Skeletal muscle satellite cell (primary cell): ENCODE results near the gene COL16A1.
A peak's percentile ranks its signal among the peaks of the same experiment; 100 is the strongest.

Source experiments
- H3K27me3 ChIP-seq: 2 replicates; pipeline ENCODE4 v1.7.0; 2013; ENCODE audit warnings: low read length; ENCODE audit not compliant: control insufficient read depth, insufficient read depth
- H3K36me3 ChIP-seq: 2 replicates; pipeline ENCODE4 v1.7.0; 2013; ENCODE audit warnings: mild to moderate bottlenecking, control low read depth, low read length; ENCODE audit not compliant: insufficient read depth
- H3K4me1 ChIP-seq: 2 replicates; pipeline ENCODE4 v1.7.0; 2013; ENCODE audit warnings: low read length; ENCODE audit not compliant: control insufficient read depth, insufficient read depth
- H3K4me2 ChIP-seq: 2 replicates; pipeline ENCODE4 v1.7.0; 2013; ENCODE audit warnings: mild to moderate bottlenecking, low read length
- H3K4me3 ChIP-seq: 2 replicates; pipeline ENCODE4 v1.7.0; 2013; ENCODE audit warnings: low read length
- H3K9ac ChIP-seq: 2 replicates; pipeline ENCODE4 v1.7.0; 2013; ENCODE audit warnings: mild to moderate bottlenecking, low read depth, low read length, moderate library complexity
- H3K9me3 ChIP-seq: replicated peaks from 2 replicates; pipeline ENCODE4 v1.7.0; 2013; ENCODE audit warnings: mild to moderate bottlenecking, control low read depth, low read length

COL16A1 gene

DNA sequence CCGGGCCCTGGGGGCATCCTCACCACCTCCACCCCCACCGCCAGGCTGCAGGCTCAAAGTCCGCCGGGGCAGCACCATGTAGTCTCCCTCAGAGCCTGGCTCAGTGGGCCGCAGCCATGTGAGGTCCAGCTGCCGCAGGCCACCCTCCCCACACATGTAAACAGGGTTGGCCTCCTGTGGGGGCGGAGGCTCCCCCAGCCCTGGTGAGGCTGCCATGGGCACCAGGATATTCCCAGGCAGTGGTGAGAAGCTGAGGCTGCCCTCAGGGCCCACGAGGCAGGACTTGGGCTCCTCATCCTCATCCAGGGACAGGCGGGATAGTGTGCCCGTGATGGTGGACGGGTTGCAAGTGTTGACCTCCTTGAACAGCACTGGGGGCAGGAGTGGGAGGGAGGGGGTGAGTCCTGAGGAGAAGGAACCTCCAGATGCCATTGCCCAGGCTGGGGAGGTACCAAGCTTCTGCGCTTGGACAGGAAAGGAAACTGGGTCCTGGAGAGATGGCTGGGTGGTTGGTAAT is 27.3 kb upstream of the COL16A1 start:
- Histone ChIP-seq H3K4me2 (no peak overlapping the region), H3K4me1 (peaks cover 4% of the 10 kb centered on the region), H3K27me3 (no peaks in the 10 kb centered on the region), H3K4me3 (no peak overlapping the region), H3K9me3 (no peaks in the 10 kb centered on the region), H3K9ac (no peak overlapping the region), H3K36me3 (no peaks in the 10 kb centered on the region)

DNA sequence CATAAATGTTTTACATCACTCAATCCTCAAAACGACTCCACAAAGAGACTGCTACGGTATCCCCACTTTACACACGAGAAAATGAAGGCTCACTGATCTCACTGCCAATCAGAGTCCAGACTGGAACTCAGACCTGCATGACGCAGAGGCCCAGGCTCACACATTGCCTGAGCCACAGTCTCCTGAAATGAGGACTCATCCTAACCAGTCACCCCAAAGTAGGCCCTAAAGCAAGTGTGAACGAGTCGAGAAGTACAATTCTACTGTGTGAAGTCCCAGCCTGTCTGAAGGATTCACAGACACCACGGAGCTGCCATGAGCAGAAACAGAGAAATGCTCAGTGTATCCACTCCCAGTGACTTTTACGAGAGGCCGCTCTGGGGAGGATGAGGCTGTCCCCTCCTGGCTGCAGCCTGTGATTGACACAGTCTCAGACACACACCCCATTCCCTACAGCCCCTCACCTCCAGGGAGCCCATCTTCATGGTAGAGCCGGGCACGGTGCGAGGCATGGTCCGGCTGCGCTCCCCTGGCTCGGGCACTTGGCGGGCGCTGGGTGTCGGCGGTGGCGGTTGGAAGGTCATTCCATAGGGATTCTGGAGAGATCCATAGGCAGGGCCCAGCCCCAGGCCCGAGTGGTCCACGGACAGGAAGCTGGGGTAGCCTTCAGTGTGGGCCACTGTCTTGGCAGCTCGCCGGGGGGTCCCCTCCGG is 26.7 kb upstream of the COL16A1 start:
- Histone ChIP-seq H3K9ac (no peak overlapping the region), H3K27me3 (no peaks in the 10 kb centered on the region), H3K4me2 (no peak overlapping the region), H3K4me3 (no peak overlapping the region), H3K4me1 (no peaks in the 10 kb centered on the region), H3K9me3 (no peaks in the 10 kb centered on the region), H3K36me3 (no peaks in the 10 kb centered on the region)

DNA sequence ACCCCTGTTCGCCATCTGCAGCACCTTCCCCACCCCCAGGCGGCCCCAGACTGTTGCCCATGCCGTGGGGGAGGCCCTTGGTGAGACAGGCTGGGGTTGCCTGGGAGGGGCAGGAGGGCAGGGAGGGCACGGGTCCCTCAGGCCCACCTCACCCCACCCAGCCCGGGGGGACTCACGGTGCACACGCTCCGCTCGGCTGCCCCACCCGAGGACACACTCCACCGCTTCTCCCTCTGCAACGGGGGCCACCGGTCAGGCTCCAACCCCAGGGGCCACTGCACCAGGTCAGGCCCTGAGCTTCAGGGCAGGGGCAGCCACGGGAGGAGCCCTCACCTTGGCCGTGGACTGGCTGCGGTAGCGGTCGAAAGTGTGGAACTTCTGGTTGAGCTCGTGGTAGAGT is 24.0 kb upstream of the COL16A1 start:
- no peak overlapping the region for H3K9ac ChIP-seq
- no peaks in the 10 kb centered on the region for H3K9me3 ChIP-seq

DNA sequence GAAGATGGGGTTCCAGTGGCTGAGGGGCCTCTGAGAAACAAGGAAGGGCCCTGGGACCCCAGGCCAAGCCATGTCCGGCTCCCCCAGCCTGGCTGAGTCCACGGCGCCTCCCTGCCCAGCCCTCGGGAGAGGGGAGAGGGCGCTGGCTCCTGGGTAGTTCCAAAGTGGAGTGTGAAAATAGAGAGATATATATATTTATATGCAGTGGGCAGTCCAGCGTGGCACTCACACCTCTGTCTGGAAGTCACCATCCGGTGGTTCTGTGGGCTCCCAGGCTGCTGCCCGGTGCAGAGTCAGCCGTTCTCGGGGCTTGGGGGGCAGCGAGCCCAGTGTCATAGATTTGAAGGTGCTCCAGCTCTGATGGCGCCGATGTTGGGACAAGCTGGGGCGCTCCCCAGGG is 23.4 kb upstream of the COL16A1 start:
- H3K4me2 ChIP-seq: no peak overlapping the region
- no peaks in the 10 kb centered on the region for H3K36me3 ChIP-seq
- H3K27me3 ChIP-seq: no peaks in the 10 kb centered on the region
- no peak overlapping the region for H3K9ac ChIP-seq
- H3K4me1 ChIP-seq: peaks cover 3% of the 10 kb centered on the region
- H3K4me3 ChIP-seq: no peak overlapping the region
- no peaks in the 10 kb centered on the region for H3K9me3 ChIP-seq

More for the DNA sequence above, 24.0 kb upstream of the COL16A1 start:
- H3K4me2 ChIP-seq: no peak overlapping the region
- H3K4me1 ChIP-seq: peaks cover 3% of the 10 kb centered on the region
- H3K36me3 ChIP-seq: no peaks in the 10 kb centered on the region
- no peaks in the 10 kb centered on the region for H3K27me3 ChIP-seq
- no peak overlapping the region for H3K4me3 ChIP-seq

DNA sequence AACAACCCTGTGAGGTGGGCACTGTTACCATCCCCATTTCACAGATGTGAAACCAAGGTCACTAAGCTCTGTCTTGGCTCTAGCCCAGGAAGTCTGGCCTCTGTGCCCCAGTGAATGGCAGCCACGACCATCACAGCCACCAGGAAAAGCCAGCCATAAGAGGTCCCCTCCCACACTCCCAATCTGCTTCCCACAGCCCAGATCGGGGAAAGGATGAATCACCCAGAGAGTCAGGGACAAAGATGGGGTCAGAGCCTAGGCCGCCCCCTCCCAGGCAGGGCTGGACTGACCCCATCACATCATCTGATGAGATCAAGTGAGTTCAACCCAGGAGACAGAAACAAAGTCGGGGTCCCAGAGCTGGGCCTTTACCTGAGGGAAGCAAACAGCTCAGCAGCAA is 22.9 kb upstream of the COL16A1 start:
- Histone ChIP-seq H3K4me1 (peaks cover 3% of the 10 kb centered on the region), H3K36me3 (no peaks in the 10 kb centered on the region), H3K9me3 (no peaks in the 10 kb centered on the region), H3K4me2 (no peak overlapping the region), H3K27me3 (no peaks in the 10 kb centered on the region), H3K4me3 (no peak overlapping the region), H3K9ac (no peak overlapping the region)

DNA sequence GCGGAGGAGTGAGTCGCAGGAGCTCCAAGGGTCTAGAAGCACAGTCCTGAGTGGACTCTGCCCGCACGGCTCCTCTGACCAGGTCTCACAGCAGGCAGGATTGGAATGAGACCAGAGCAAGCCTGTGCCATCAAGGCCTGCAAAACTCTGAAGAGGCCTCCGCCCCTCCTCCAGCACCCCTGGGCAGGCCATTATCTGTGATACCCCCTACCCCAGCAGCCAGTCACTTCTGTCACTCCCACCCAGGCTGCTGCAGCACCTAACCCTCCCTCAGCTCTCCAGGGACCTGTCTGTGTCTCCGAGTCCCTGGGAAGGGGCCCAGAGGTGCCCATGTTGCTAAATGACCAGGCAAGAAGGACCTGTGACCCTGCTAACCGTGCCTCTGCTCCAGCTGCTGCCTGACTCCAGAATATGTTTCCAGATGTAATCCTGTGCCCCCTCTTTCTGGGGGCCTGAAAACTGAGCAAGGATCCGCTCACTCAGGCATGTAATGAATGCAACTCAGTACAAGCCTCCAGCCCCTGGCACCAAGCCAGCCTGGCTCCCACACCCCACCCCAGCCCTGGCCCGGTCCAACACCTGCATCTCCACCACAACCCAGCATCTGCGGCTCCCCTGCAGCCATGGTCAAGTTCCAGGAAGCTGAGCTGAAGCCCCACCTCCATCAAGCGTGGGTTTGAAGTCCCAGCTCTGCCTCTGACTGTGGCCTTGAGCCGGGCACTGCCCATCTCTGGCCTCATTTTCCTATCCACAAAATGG is 22.1 kb upstream of the COL16A1 start:
- Histone ChIP-seq H3K9ac (no peak overlapping the region), H3K4me3 (no peak overlapping the region), H3K9me3 (no peaks in the 10 kb centered on the region), H3K4me2 (no peak overlapping the region), H3K27me3 (no peaks in the 10 kb centered on the region), H3K36me3 (no peaks in the 10 kb centered on the region), H3K4me1 (peaks cover 3% of the 10 kb centered on the region)

DNA sequence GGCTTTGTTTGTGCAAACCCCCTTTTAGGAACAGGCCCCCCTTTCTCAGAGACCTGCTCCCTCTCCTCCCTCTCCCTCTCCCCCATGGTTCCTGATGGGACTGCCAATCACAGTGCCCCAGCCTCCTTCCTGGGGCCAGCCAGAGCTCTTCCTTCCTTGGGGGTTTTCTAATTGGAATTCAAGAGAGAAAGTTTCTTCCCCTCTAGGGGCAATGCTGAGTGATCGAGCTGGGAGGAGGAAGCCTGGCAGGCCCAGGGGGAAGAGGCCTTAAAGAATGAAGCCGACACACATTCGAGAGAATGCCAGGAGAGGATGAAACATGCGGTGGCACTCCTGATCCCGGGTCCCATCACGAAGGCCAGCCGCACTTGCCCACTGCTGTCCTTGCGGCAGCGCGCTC is 21.3 kb upstream of the COL16A1 start:
- Histone ChIP-seq H3K36me3 (no peaks in the 10 kb centered on the region), H3K9ac (no peak overlapping the region)

DNA sequence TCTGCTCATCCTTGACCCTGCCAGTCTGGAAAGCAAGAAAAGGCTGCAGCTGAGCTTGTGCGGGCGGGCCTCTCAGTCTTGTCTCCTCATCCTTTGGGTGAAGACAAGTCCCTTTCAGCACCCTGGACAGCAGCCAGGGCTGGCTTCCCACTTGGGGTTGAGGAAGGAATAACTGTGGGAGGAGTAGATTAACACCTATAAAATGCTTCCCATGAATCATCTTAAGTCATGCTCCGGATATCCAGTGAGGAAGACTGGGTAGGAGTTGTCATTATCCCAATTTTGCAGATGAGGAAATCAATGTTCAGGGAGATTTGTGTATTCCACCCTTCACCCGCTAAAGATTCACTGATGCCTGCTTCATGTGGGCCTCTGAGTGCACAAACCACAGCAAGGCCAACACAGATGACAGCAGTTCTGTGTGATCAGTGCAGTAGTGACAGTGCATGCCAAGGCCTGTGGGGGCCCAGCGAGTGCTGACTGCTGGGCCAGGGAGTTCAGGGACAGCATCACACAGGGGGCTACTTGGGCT is 20.1 kb upstream of the COL16A1 start:
- no peak overlapping the region for H3K9ac ChIP-seq
- peaks cover 3% of the 10 kb centered on the region for H3K4me1 ChIP-seq

More for the DNA sequence above, 21.3 kb upstream of the COL16A1 start:
- Histone ChIP-seq H3K27me3 (peaks cover 7% of the 10 kb centered on the region), H3K4me1 (peaks cover 3% of the 10 kb centered on the region), H3K4me3 (no peak overlapping the region), H3K4me2 (no peak overlapping the region), H3K9me3 (no peaks in the 10 kb centered on the region)

DNA sequence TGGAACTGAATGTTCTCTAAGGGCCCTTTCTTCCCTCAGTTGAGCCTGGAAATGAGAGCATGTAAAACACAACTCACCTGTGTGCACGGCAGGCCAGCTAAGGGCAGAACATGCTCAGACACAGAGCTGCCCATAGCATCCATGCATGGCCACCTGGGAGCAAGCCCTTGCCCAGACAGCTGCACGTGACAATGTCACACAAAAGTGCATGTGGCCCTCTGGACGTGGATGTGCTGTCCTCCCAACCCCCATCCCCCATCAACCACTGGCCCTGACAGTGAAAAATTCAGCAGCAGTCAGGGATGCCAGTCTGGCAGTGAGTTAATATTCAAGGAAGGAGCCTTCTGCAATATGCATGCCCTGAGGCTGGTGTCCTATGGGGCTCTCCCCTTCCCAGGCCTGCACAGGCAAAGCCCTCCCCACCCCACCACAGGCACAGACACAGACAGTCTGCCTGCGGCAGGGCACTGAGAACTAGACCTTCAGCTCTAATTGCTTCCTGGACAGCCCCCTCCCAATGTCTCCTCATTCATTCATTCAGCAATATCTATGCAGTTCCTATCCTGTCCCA is 14.6 kb upstream of the COL16A1 start:
- no peak overlapping the region for H3K4me3 ChIP-seq
- H3K4me1 ChIP-seq: peaks cover 32% of the 10 kb centered on the region
- no peak overlapping the region for H3K9ac ChIP-seq
- no peaks in the 10 kb centered on the region for H3K36me3 ChIP-seq
- peaks cover 29% of the 10 kb centered on the region for H3K27me3 ChIP-seq
- H3K9me3 ChIP-seq: no peaks in the 10 kb centered on the region
- H3K4me2 ChIP-seq: no peak overlapping the region

More for the DNA sequence above, 20.1 kb upstream of the COL16A1 start:
- no peak overlapping the region for H3K4me3 ChIP-seq
- H3K9me3 ChIP-seq: no peaks in the 10 kb centered on the region
- H3K27me3 ChIP-seq: peaks cover 15% of the 10 kb centered on the region
- H3K36me3 ChIP-seq: no peaks in the 10 kb centered on the region
- H3K4me2 ChIP-seq: no peak overlapping the region

DNA sequence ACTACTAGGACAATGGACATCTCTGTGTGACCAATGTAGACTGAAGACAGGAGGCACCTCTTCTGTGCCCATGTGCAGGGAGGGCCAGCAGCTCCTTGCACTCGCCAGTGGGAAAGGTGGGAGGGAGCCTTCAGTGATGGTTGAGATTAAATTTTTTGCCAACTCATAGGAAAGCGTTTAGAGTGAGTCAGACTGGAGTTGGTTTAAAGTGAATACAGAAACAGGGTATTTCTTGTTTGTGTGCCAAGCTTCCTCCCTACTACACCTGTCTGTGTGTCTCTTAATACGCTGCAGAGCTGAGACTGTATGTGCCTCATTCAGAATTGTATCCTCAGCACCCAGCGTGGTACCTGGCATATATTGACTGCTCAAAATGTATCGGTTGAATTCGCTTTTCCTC is 13.5 kb upstream of the COL16A1 start:
- H3K9ac ChIP-seq: no peak overlapping the region
- H3K4me3 ChIP-seq: no peak overlapping the region
- no peaks in the 10 kb centered on the region for H3K36me3 ChIP-seq
- H3K9me3 ChIP-seq: no peaks in the 10 kb centered on the region
- H3K4me2 ChIP-seq: no peak overlapping the region
- H3K4me1 ChIP-seq: peaks cover 43% of the 10 kb centered on the region
- peaks cover 29% of the 10 kb centered on the region for H3K27me3 ChIP-seq

DNA sequence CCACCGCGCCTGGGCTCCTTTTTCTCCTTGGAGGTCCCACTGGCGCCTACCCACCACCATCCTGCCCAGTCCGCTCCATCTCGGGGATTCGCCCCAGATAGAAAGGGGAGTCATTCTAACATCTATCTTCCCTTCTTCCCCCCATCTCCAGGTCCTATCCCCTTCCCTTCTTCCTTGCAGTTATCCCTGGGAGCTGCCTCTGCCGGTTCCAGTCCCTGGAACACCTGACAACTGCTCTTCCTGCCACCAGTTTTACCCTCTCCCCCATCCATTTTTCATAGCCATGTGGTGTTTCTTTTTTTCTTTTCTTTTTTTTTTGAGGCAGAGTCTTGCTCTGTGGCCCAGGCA is 12.0 kb upstream of the COL16A1 start:
- Histone ChIP-seq H3K27me3 (peaks cover 29% of the 10 kb centered on the region), H3K4me1 (peaks cover 50% of the 10 kb centered on the region), H3K36me3 (no peaks in the 10 kb centered on the region), H3K9me3 (no peaks in the 10 kb centered on the region), H3K4me3 (peak overlapping the region; percentile 10), H3K4me2 (peak overlapping the region; percentile 89), H3K9ac (no peak overlapping the region)
